CD14-positive monocyte (primary cell): ENCODE measurements around the gene MSANTD3. TPM values are rescaled to one million over a fixed set of nuclear protein-coding genes. Genes with fewer than 3 reads are reported as not detected.

ENCODE experiments used
- DNase-seq, 3 donors: peaks; one replicate each; pipeline ENCODE4 v3.0.0-alpha.2; 2011 to 2022
- H2AFZ ChIP-seq: 2 replicates; pipeline ENCODE4 v1.6.0; 2012; ENCODE audit warnings: mild to moderate bottlenecking, low read depth, low read length, inconsistent platforms; ENCODE audit not compliant: insufficient read depth, poor library complexity, severe bottlenecking
- H3K27ac ChIP-seq, 2 donors: 1 replicate in 1 of 2; 2 replicates in 1 of 2; pipeline ENCODE4 v1.5.1; 2012 to 2013; ENCODE audit warnings: low read length in 2 of 2, control low read depth in 1 of 2, inconsistent platforms in 1 of 2, low read depth in 1 of 2, mild to moderate bottlenecking in 1 of 2
- H3K27me3 ChIP-seq, 2 donors: one replicate each; pipeline versions ENCODE4 v1.6.0 to v1.6.1; 2011 to 2013; ENCODE audit warnings: low read length in 2 of 2; ENCODE audit not compliant: control insufficient read depth in 2 of 2, insufficient read depth in 2 of 2
- H3K36me3 ChIP-seq, 2 donors: replicated peaks in 1 of 2; 1 replicate in 1 of 2; 2 replicates in 1 of 2; pipeline versions ENCODE4 v1.5.1 to v1.6.1; 2012 to 2013; ENCODE audit warnings: low read length in 2 of 2, control low read depth in 1 of 2, inconsistent platforms in 1 of 2, mild to moderate bottlenecking in 1 of 2; ENCODE audit not compliant: insufficient read depth in 2 of 2, control insufficient read depth in 1 of 2
- H3K4me1 ChIP-seq, 2 donors: 1 replicate in 1 of 2; 2 replicates in 1 of 2; pipeline versions ENCODE4 v1.5.1 to v1.6.1; 2012 to 2013; ENCODE audit warnings: low read length in 2 of 2, control low read depth in 1 of 2, inconsistent platforms in 1 of 2, mild to moderate bottlenecking in 1 of 2, moderate library complexity in 1 of 2; ENCODE audit not compliant: insufficient read depth in 2 of 2, control insufficient read depth in 1 of 2
- H3K4me2 ChIP-seq: replicated peaks from 2 replicates; pipeline ENCODE3; 2012; ENCODE audit warnings: low read length, moderate library complexity, mild to moderate bottlenecking; ENCODE audit not compliant: poor library complexity, severe bottlenecking; ENCODE audit errors: extremely low read depth
- H3K4me3 ChIP-seq, 3 experiments: fragments of 200-600 bp in 1 of 3; sonication (generic) in 1 of 3; replicated peaks in 1 of 3; 1 replicate in 2 of 3; 2 replicates in 1 of 3; pipeline ENCODE4 v1.5.1; 2011 to 2013; ENCODE audit warnings: low read length in 3 of 3, mild to moderate bottlenecking in 3 of 3, control low read depth in 2 of 3, low read depth in 2 of 3, inconsistent platforms in 1 of 3, moderate library complexity in 1 of 3
- H3K79me2 ChIP-seq: 2 replicates; pipeline ENCODE4 v1.6.0; 2012; ENCODE audit warnings: mild to moderate bottlenecking, control low read depth, inconsistent platforms, low read length, moderate library complexity; ENCODE audit not compliant: insufficient read depth
- H3K9ac ChIP-seq: 2 replicates; pipeline ENCODE4 v1.6.0; 2017; ENCODE audit warnings: low read length, mild to moderate bottlenecking; ENCODE audit not compliant: insufficient read depth, poor library complexity, severe bottlenecking
- H3K9me3 ChIP-seq, 2 donors: replicated peaks in 1 of 2; 1 replicate in 1 of 2; 2 replicates in 1 of 2; pipeline versions ENCODE4 v1.5.1 to v1.6.1; 2012 to 2013; ENCODE audit warnings: low read length in 2 of 2, control low read depth in 1 of 2; ENCODE audit not compliant: control insufficient read depth in 1 of 2, insufficient read depth in 1 of 2
- H4K20me1 ChIP-seq: 2 replicates; pipeline ENCODE4 v1.6.0; 2012; ENCODE audit warnings: mild to moderate bottlenecking, low read length, control low read depth, moderate library complexity; ENCODE audit not compliant: insufficient read depth
- H3K27ac Mint-ChIP-seq, 7 donors: one replicate each; pipeline ENCODE4 v1.8.0; 2020; ENCODE audit warnings: mild to moderate bottlenecking in 7 of 7, mixed read lengths in 7 of 7, moderate library complexity in 6 of 7, inconsistent platforms in 2 of 7
- H3K27me3 Mint-ChIP-seq, 3 donors: one replicate each; pipeline ENCODE4 v1.8.0; 2021 to 2022; ENCODE audit warnings: low read depth in 3 of 3, mild to moderate bottlenecking in 3 of 3, mixed read lengths in 3 of 3, moderate library complexity in 3 of 3, inconsistent platforms in 1 of 3
- H3K36me3 Mint-ChIP-seq, 2 donors: one replicate each; pipeline ENCODE4 v1.8.0; 2020; ENCODE audit warnings: mixed read lengths in 2 of 2, inconsistent platforms in 1 of 2, mild to moderate bottlenecking in 1 of 2
- H3K4me1 Mint-ChIP-seq: one replicate; pipeline ENCODE4 v1.8.0; 2020; ENCODE audit warnings: mild to moderate bottlenecking, mixed read lengths
- H3K4me3 Mint-ChIP-seq, 2 donors: one replicate each; pipeline ENCODE4 v1.8.0; 2020; ENCODE audit warnings: mild to moderate bottlenecking in 2 of 2, mixed read lengths in 2 of 2, moderate library complexity in 1 of 2
- H3K9me3 Mint-ChIP-seq, 7 donors: one replicate each; pipeline ENCODE4 v1.8.0; 2020 to 2022; ENCODE audit warnings: mixed read lengths in 7 of 7, mild to moderate bottlenecking in 6 of 7, moderate library complexity in 6 of 7, inconsistent platforms in 2 of 7
- CTCF ChIP-seq: fragments of 200-600 bp; IDR thresholded peaks from one replicate; pipeline ENCODE4 v1.8.0; 2022; ENCODE audit warnings: antibody characterized with exemption, mild to moderate bottlenecking
- WGBS: methylation state at CpG from one replicate; pipeline ENCODE4 v1.1.5; 2013; ENCODE audit warnings: missing lambda C conversion rate; ENCODE audit not compliant: insufficient coverage; 5-methylcytosine and 5-hydroxymethylcytosine counted together
- intact Hi-C, 2 donors: fragments of 100-400 bp; cut with micrococcal nuclease; formaldehyde crosslinking; loops; one replicate each; pipeline versions ENCODE4 v1.15.0 to v1.15.1; 2023
- polyA plus RNA-seq, 3 donors: library from polyadenylated mRNA; depleted of rRNA in 1 of 3; unstranded in 2 of 3; stranded (reverse) in 1 of 3; fragments of 300-500 nt in 2 of 3; fragments of >200 nt in 1 of 3; fragmentation: Illumina TruSeq in 2 of 3; gene quantifications; 1 replicate in 2 of 3; 2 replicates in 1 of 3; pipeline ENCODE4 v1.2.3, GENCODE V29; 2012 to 2021

MSANTD3 gene
- polyA plus RNA-seq, 3 donors, result 0.82 to 1.7 (median 1.1) TPM

- Mint-ChIP-seq H3K4me1 (peaks cover 18% of the 10 kb centered on the region), H3K27me3 (no peaks in the 10 kb centered on the region), H3K4me3 (no peak overlapping the region), H3K9me3 (peaks cover 7 to 18% (median 11%) of the 10 kb centered on the region in 7 donors), H3K27ac (peak overlapping the region in 2 of 7 donors; percentile 26 to 44), H3K36me3 (peaks cover 0 to 2% of the 10 kb centered on the region in 2 donors)
- peaks cover 0 to 6% of the 10 kb centered on the region in 2 donors for H3K9me3 ChIP-seq
- no peaks in the 10 kb centered on the region for H3K79me2 ChIP-seq
- peaks cover 12 to 13% of the 10 kb centered on the region in 2 donors for H3K4me1 ChIP-seq
- DNase-seq, result no peak
- no peak for TF ChIP-seq CTCF
- H2AFZ ChIP-seq, result no peak overlapping the region
- H3K27me3 ChIP-seq, result no peaks in the 10 kb centered on the region
- H3K27ac ChIP-seq, result no peak overlapping the region
- no peak overlapping the region for H3K4me2 ChIP-seq
- intact Hi-C loops, result no loop called here
- H4K20me1 ChIP-seq, result no peaks in the 10 kb centered on the region
- no peak overlapping the region for H3K9ac ChIP-seq
- H3K36me3 ChIP-seq, result no peaks in the 10 kb centered on the region
- H3K4me3 ChIP-seq, result no peak overlapping the region
Observed at GRCh38 chr9:100394032-100394695, 32.8 kb upstream of the MSANTD3 start.

- DNase-seq, result peak in 2 of 3 donors; percentile 9 to 10
- Mint-ChIP-seq H3K4me3 (peak overlapping the region in 1 of 2 donors; percentile 15), H3K9me3 (peaks cover 7 to 18% (median 11%) of the 10 kb centered on the region in 7 donors), H3K27ac (no peak overlapping the region), H3K27me3 (no peaks in the 10 kb centered on the region), H3K4me1 (peaks cover 16% of the 10 kb centered on the region), H3K36me3 (peaks cover 0 to 2% of the 10 kb centered on the region in 2 donors)
- Histone ChIP-seq H3K27ac (peak overlapping the region in 1 of 2 donors; percentile 5), H3K9ac (no peak overlapping the region), H4K20me1 (no peaks in the 10 kb centered on the region), H3K27me3 (no peaks in the 10 kb centered on the region), H3K4me1 (peaks cover 12 to 13% of the 10 kb centered on the region in 2 donors), H3K4me2 (peak overlapping the region; percentile 20), H2AFZ (peak overlapping the region; percentile 7), H3K4me3 (no peak overlapping the region), H3K9me3 (peaks cover 0 to 6% of the 10 kb centered on the region in 2 donors), H3K36me3 (no peaks in the 10 kb centered on the region), H3K79me2 (no peaks in the 10 kb centered on the region)
- no peak for TF ChIP-seq CTCF
- intact Hi-C loops, result no loop called here
- no CpG with 5 or more reads among the region's 2 CpGs for WGBS
Observed at GRCh38 chr9:100394816-100395215, 32.1 kb upstream of the MSANTD3 start.
